GM23248 (cell line): ENCODE measurements around the gene RFX2. TPM values are rescaled to one million over a fixed set of nuclear protein-coding genes. Genes with fewer than 3 reads are reported as not detected.

Source experiments
- DNase-seq: peaks from one replicate; pipeline ENCODE4 v3.0.0-alpha.2; 2015
- H2AFZ ChIP-seq: fragments of 200-600 bp; sonication (generic); 2 replicates; pipeline ENCODE4 v1.6.1; 2016; ENCODE audit warnings: antibody characterized with exemption
- H3F3A ChIP-seq: fragments of 200-600 bp; sonication (generic); 2 replicates; pipeline ENCODE4 v1.6.1; 2016; ENCODE audit warnings: mild to moderate bottlenecking, antibody characterized with exemption, mixed run types; ENCODE audit not compliant: insufficient read depth
- H3K27ac ChIP-seq: fragments of 200-600 bp; sonication (generic); 2 replicates; pipeline ENCODE4 v1.5.1; 2016; ENCODE audit warnings: mild to moderate bottlenecking
- H3K27me3 ChIP-seq: fragments of 200-600 bp; sonication (generic); replicated peaks from 2 replicates; pipeline ENCODE4 v1.6.1; 2016; ENCODE audit warnings: mild to moderate bottlenecking; ENCODE audit not compliant: insufficient read depth
- H3K36me3 ChIP-seq: fragments of 200-600 bp; sonication (generic); 2 replicates; pipeline ENCODE4 v1.6.1; 2016; ENCODE audit warnings: low read depth, mild to moderate bottlenecking
- H3K4me1 ChIP-seq: fragments of 200-600 bp; sonication (generic); 2 replicates; pipeline ENCODE4 v1.6.1; 2016; ENCODE audit warnings: mild to moderate bottlenecking; ENCODE audit not compliant: insufficient read depth
- H3K4me2 ChIP-seq: fragments of 200-600 bp; sonication (generic); one replicate; pipeline ENCODE4 v1.6.1; 2016; ENCODE audit warnings: mild to moderate bottlenecking; ENCODE audit not compliant: unreplicated experiment
- H3K4me3 ChIP-seq: fragments of 200-600 bp; sonication (generic); 2 replicates; pipeline ENCODE4 v1.5.1; 2016; ENCODE audit warnings: mild to moderate bottlenecking
- H3K79me2 ChIP-seq: fragments of 200-600 bp; sonication (generic); 2 replicates; pipeline ENCODE4 v1.6.1; 2016; ENCODE audit warnings: mild to moderate bottlenecking; ENCODE audit not compliant: insufficient read depth
- H3K9ac ChIP-seq: fragments of 200-600 bp; sonication (generic); 2 replicates; pipeline ENCODE4 v1.6.1; 2016; ENCODE audit warnings: mild to moderate bottlenecking
- H3K9me2 ChIP-seq: fragments of 200-600 bp; sonication (generic); 2 replicates; pipeline ENCODE4 v1.6.1; 2016; ENCODE audit warnings: mixed run types, mild to moderate bottlenecking, moderate library complexity; ENCODE audit not compliant: insufficient read depth
- H3K9me3 ChIP-seq: fragments of 200-600 bp; sonication (generic); one replicate; pipeline ENCODE4 v1.6.1; 2017; ENCODE audit warnings: low read depth
- H4K20me1 ChIP-seq: fragments of 200-600 bp; sonication (generic); 2 replicates; pipeline ENCODE4 v1.6.0; 2016; ENCODE audit not compliant: insufficient read depth
- EZH2 ChIP-seq: fragments of 200-600 bp; sonication (generic); IDR thresholded peaks from 2 replicates; pipeline ENCODE4 v1.6.1; 2018; ENCODE audit warnings: antibody characterized with exemption, mild to moderate bottlenecking; ENCODE audit not compliant: insufficient read depth, poor library complexity, severe bottlenecking
- EZH2phosphoT487 ChIP-seq: fragments of 200-600 bp; sonication (generic); IDR thresholded peaks from 2 replicates; pipeline ENCODE4 v1.6.1; 2018; ENCODE audit warnings: antibody characterized with exemption, moderate library complexity, mild to moderate bottlenecking, low read depth; ENCODE audit not compliant: insufficient read depth
- WGBS, 2 experiments: methylation state at CpG; one replicate each; pipeline ENCODE4 v1.1.6; 2015 to 2017; ENCODE audit warnings: low lambda C conversion rate in 2 of 2, low coverage in 1 of 2; ENCODE audit errors: missing lambda C conversion rate in 2 of 2; 5-methylcytosine and 5-hydroxymethylcytosine counted together
- in situ Hi-C: fragments of 300-500 bp; cut with MboI; formaldehyde crosslinking; loops from 2 replicates; pipeline ENCODE4 v1.15.0; 2020
- polyA plus RNA-seq: library from polyadenylated mRNA; unstranded; fragments of >200 nt; fragmentation: Nextera tagmentation; extraction: Ambion mirVana; gene quantifications from 2 replicates; pipeline ENCODE4 v1.2.1, GENCODE V29; 2016
- total RNA-seq: library from RNA; depleted of rRNA; stranded (reverse); fragments of >200 nt; shearing (Covaris generic); gene quantifications from 2 replicates; pipeline ENCODE4 v1.2.3, GENCODE V29; 2014

RFX2 gene
- total and polyA plus RNA-seq, 2 experiments from 2014 or later, result 11.3 to 13.1 TPM

GRCh38 chr19:5958851-5959122, 151.5 kb downstream of the RFX2 start:
- WGBS, 2 experiments, result 93 to 98% methylated on average over 10 of the region's 10 CpGs
- no peak for DNase-seq
- TF ChIP-seq EZH2phosphoT487, result no peak
- no peak for TF ChIP-seq EZH2
- no peaks in the 10 kb centered on the region for H3K36me3 ChIP-seq
- no peak overlapping the region for H3K27ac ChIP-seq
- in situ Hi-C loops, result no loop called here
- H3K9me3 ChIP-seq, result no peaks in the 10 kb centered on the region
- peaks cover 34% of the 10 kb centered on the region for H3K4me1 ChIP-seq
- H3K79me2 ChIP-seq, result peaks cover 100% of the 10 kb centered on the region
- no peaks in the 10 kb centered on the region for H3K9me2 ChIP-seq
- H3K4me3 ChIP-seq, result no peak overlapping the region
- no peak overlapping the region for H2AFZ ChIP-seq
- no peak overlapping the region for H3K4me2 ChIP-seq
- H3K9ac ChIP-seq, result no peak overlapping the region
- peaks cover 4% of the 10 kb centered on the region; the same call in 1 of the 2 replicates for H4K20me1 ChIP-seq
- no peaks in the 10 kb centered on the region for H3K27me3 ChIP-seq
- peaks cover 40% of the 10 kb centered on the region for H3F3A ChIP-seq

GRCh38 chr19:5958074-5958850, 152.0 kb downstream of the RFX2 start:
- H3K4me1 ChIP-seq, result peaks cover 39% of the 10 kb centered on the region

GRCh38 chr19:5957170-5957569, 153.1 kb downstream of the RFX2 start:
- Histone ChIP-seq H3K9ac (no peak overlapping the region), H2AFZ (no peak overlapping the region), H3K36me3 (no peaks in the 10 kb centered on the region), H4K20me1 (peaks cover 4% of the 10 kb centered on the region; the same call in 1 of the 2 replicates), H3K4me2 (no peak overlapping the region), H3K4me1 (peaks cover 42% of the 10 kb centered on the region), H3K4me3 (no peak overlapping the region), H3K79me2 (peaks cover 100% of the 10 kb centered on the region), H3K9me3 (no peaks in the 10 kb centered on the region), H3K9me2 (no peaks in the 10 kb centered on the region), H3K27me3 (no peaks in the 10 kb centered on the region), H3K27ac (no peak overlapping the region), H3F3A (peaks cover 51% of the 10 kb centered on the region)
- in situ Hi-C loops, result no loop called here
- TF ChIP-seq EZH2 (no peak), EZH2phosphoT487 (no peak)
- 75 to 79% methylated on average over 9 to 10 of the region's 10 CpGs for WGBS, 2 experiments
- DNase-seq, result peak; percentile 49

More at GRCh38 chr19:5958074-5958850, 152.0 kb downstream of the RFX2 start:
- 91% methylated on average over 21 of the region's 21 CpGs for WGBS, 2 experiments
- TF ChIP-seq EZH2phosphoT487 (no peak), EZH2 (no peak)
- Histone ChIP-seq H3K9me3 (no peaks in the 10 kb centered on the region), H3K36me3 (no peaks in the 10 kb centered on the region), H4K20me1 (peaks cover 4% of the 10 kb centered on the region; the same call in 1 of the 2 replicates), H3K4me2 (no peak overlapping the region), H3K9me2 (no peaks in the 10 kb centered on the region), H3K79me2 (peaks cover 100% of the 10 kb centered on the region), H3K27me3 (no peaks in the 10 kb centered on the region), H2AFZ (no peak overlapping the region), H3K27ac (no peak overlapping the region), H3K9ac (no peak overlapping the region), H3K4me3 (no peak overlapping the region), H3F3A (peaks cover 45% of the 10 kb centered on the region)
- in situ Hi-C loops, result no loop called here
- DNase-seq, result no peak

GRCh38 chr19:5956728-5957127, 153.6 kb downstream of the RFX2 start:
- H3F3A ChIP-seq, result peaks cover 49% of the 10 kb centered on the region
- 94 to 97% methylated on average over 12 of the region's 12 CpGs for WGBS, 2 experiments
- no peak overlapping the region for H3K9ac ChIP-seq
- H3K4me2 ChIP-seq, result no peak overlapping the region
- TF ChIP-seq EZH2 (no peak), EZH2phosphoT487 (no peak)
- H3K4me3 ChIP-seq, result no peak overlapping the region
- peaks cover 100% of the 10 kb centered on the region for H3K79me2 ChIP-seq
- no peaks in the 10 kb centered on the region for H3K27me3 ChIP-seq
- in situ Hi-C loops, result no loop called here
- H3K4me1 ChIP-seq, result peaks cover 39% of the 10 kb centered on the region
- no peaks in the 10 kb centered on the region for H3K9me3 ChIP-seq
- peaks cover 4% of the 10 kb centered on the region; the same call in 1 of the 2 replicates for H4K20me1 ChIP-seq
- no peak for DNase-seq
- no peaks in the 10 kb centered on the region for H3K9me2 ChIP-seq
- H2AFZ ChIP-seq, result no peak overlapping the region
- H3K27ac ChIP-seq, result no peak overlapping the region
- no peaks in the 10 kb centered on the region for H3K36me3 ChIP-seq
